Liver (tissue), 9 donors: ENCODE results near the gene DSCAML1. TPM values are rescaled to one million over a fixed set of nuclear protein-coding genes. Genes with fewer than 3 reads are reported as not detected.
A peak's percentile ranks its signal among the peaks of the same experiment; 100 is the strongest.
"Not testable (repeated sequence)": the region's sequence is repeated elsewhere in the genome, so short reads cannot be mapped to it uniquely, and the experiment has no call there.

Experiments used
- DNase-seq: peaks from one replicate; pipeline ENCODE4 v3.0.0-alpha.2; 2017; ENCODE audit warnings: low spot score
- H3K27ac ChIP-seq, 2 donors: one replicate each; pipeline ENCODE4 v1.7.0; 2013; ENCODE audit warnings: inconsistent platforms in 2 of 2, low read length in 2 of 2, control low read depth in 1 of 2, low read depth in 1 of 2, mild to moderate bottlenecking in 1 of 2
- H3K27me3 ChIP-seq, 4 donors: one replicate each; pipeline versions ENCODE4 v1.6.1 to v1.7.0; 2013; ENCODE audit warnings: low read length in 3 of 4, inconsistent platforms in 1 of 4, mild to moderate bottlenecking in 1 of 4, moderate library complexity in 1 of 4; ENCODE audit not compliant: control insufficient read depth in 4 of 4, insufficient read depth in 4 of 4
- H3K36me3 ChIP-seq, 4 donors: one replicate each; pipeline versions ENCODE4 v1.6.1 to v1.7.0; 2013; ENCODE audit warnings: low read length in 3 of 4, mild to moderate bottlenecking in 3 of 4, low read depth in 1 of 4, moderate library complexity in 1 of 4; ENCODE audit not compliant: control insufficient read depth in 4 of 4, insufficient read depth in 3 of 4
- H3K4me1 ChIP-seq, 4 donors: one replicate each; pipeline versions ENCODE4 v1.6.1 to v1.7.0; 2013; ENCODE audit warnings: low read length in 3 of 4, mild to moderate bottlenecking in 3 of 4, moderate library complexity in 1 of 4; ENCODE audit not compliant: control insufficient read depth in 4 of 4, insufficient read depth in 4 of 4
- H3K4me3 ChIP-seq, 3 donors: one replicate each; pipeline versions ENCODE4 v1.6.1 to v1.7.0; 2013; ENCODE audit warnings: low read length in 3 of 3, control low read depth in 1 of 3, low read depth in 1 of 3, mild to moderate bottlenecking in 1 of 3
- H3K9ac ChIP-seq, 2 donors: one replicate each; pipeline ENCODE4 v1.7.0; 2013; ENCODE audit warnings: low read length in 2 of 2, mild to moderate bottlenecking in 2 of 2, moderate library complexity in 2 of 2, control low read depth in 1 of 2, low read depth in 1 of 2
- H3K9me3 ChIP-seq, 4 donors: one replicate each; pipeline versions ENCODE4 v1.6.1 to v1.7.0; 2013; ENCODE audit warnings: low read length in 3 of 4; ENCODE audit not compliant: control insufficient read depth in 4 of 4
- ATF3 ChIP-seq: IDR thresholded peaks from 2 replicates; pipeline ENCODE4 v1.6.1; 2016; ENCODE audit warnings: antibody characterized with exemption
- CTCF ChIP-seq: fragments of 150-350 bp; IDR thresholded peaks from 2 replicates; pipeline ENCODE4 v1.5.1; 2017; ENCODE audit warnings: improper control_type of control experiment, low read depth, low read length; ENCODE audit not compliant: missing input control
- EGR1 ChIP-seq, 2 donors: IDR thresholded peaks; 2 replicates each; pipeline ENCODE4 v1.6.1; 2016 to 2018; ENCODE audit warnings: antibody characterized with exemption in 2 of 2, low read depth in 2 of 2
- FOXA2 ChIP-seq: IDR thresholded peaks from 2 replicates; pipeline ENCODE4 v1.6.1; 2016; ENCODE audit warnings: antibody characterized with exemption
- HNF4G ChIP-seq: IDR thresholded peaks from 2 replicates; pipeline ENCODE4 v1.6.1; 2016; ENCODE audit warnings: antibody characterized with exemption
- RAD21 ChIP-seq, 2 donors: IDR thresholded peaks; 2 replicates each; pipeline ENCODE4 v1.6.1; 2016; ENCODE audit warnings: antibody characterized with exemption in 2 of 2, mild to moderate bottlenecking in 2 of 2
- TAF1 ChIP-seq: conservative IDR thresholded peaks from 2 replicates; pipeline ENCODE4 v1.6.1; 2016; ENCODE audit warnings: antibody characterized with exemption, mild to moderate bottlenecking
- ZBTB33 ChIP-seq: IDR thresholded peaks from 2 replicates; pipeline ENCODE4 v1.6.1; 2016; ENCODE audit warnings: antibody characterized with exemption
- WGBS: extraction: QIAGEN DNeasy Blood & Tissue Kit; methylation state at CpG from one replicate; pipeline ENCODE4 v1.1.7; 2013; 5-methylcytosine and 5-hydroxymethylcytosine counted together
- polyA plus RNA-seq, 2 donors: library from polyadenylated mRNA; stranded (reverse) in 1 of 2; unstranded in 1 of 2; fragments of 200-250 nt in 1 of 2; fragments of >200 nt in 1 of 2; fragmentation: Nextera tagmentation in 1 of 2; extraction: Ambion mirVana in 1 of 2; gene quantifications; one replicate each; pipeline versions ENCODE4 v1.2.1 to v1.2.3, GENCODE V29; 2013 to 2015
- total RNA-seq, 2 donors: library from RNA; depleted of rRNA; stranded (reverse); fragments of >200 nt; gene quantifications; one replicate each; pipeline ENCODE4 v1.2.3, GENCODE V29; 2014
- TF ChIP-seq, protein P1 (sequence below): IDR thresholded peaks from 2 replicates; pipeline ENCODE4 v1.6.1; 2016; ENCODE audit warnings: antibody characterized with exemption
- donor health status: healthy.
- donor health status: healthy.
- donor health status: healthy.
- donor health status: healthy.
- donor health status: healthy.

Gene DSCAML1
- total and polyA plus RNA-seq, 4 donors, result 0.07 to 0.42 (median 0.20) TPM

DNA sequence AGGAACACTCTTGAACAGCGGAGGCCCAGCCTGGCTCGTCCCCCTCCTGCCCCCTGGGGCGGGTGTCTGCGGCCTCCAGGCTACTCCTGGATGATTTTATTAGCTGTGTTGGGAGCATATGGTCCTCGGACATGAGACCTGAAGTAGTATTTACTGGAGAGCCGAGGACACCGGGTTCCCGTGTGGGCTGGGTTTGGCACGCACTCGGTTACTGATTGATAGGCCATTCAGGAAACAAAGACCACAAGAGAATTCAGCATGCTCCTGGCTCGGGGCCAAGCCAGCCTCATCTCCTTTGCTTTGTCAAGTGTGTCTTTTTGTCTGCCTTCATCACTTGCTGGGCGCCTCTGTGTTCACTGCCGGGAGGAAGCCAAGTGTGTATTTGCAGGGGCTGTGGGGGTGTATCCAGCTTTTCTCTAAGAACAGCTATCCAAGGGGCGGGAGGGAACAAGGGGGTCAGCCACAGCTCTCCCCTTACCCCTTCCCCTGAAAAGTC, 17.8 kb upstream of the DSCAML1 start:
- no peak for TF ChIP-seq ZBTB33
- no peak for TF ChIP-seq EGR1 (IDR thresholded peaks at IDR 0.05; ENCODE audit: low read depth in 2 of 2)
- no peak for TF ChIP-seq HNF4G
- TF ChIP-seq CTCF, result no peak
- TF ChIP-seq, protein P1, sequence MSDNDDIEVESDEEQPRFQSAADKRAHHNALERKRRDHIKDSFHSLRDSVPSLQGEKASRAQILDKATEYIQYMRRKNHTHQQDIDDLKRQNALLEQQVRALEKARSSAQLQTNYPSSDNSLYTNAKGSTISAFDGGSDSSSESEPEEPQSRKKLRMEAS, result no peak
- no peak for TF ChIP-seq RAD21 (IDR thresholded peaks at IDR 0.05)
- TF ChIP-seq ATF3, result no peak
- no peak for TF ChIP-seq TAF1
- DNase-seq, result no peak
- no peaks in the 10 kb centered on the region for H3K36me3 ChIP-seq
- no peak overlapping the region for H3K9ac ChIP-seq
- no peak overlapping the region for H3K27ac ChIP-seq
- peaks cover 0 to 8% (median 3%) of the 10 kb centered on the region in 4 donors for H3K4me1 ChIP-seq
- H3K9me3 ChIP-seq, result no peaks in the 10 kb centered on the region
- no peaks in the 10 kb centered on the region for H3K27me3 ChIP-seq
- WGBS, result 50% methylated on average over 14 of the region's 14 CpGs
- H3K4me3 ChIP-seq, result no peak overlapping the region

DNA sequence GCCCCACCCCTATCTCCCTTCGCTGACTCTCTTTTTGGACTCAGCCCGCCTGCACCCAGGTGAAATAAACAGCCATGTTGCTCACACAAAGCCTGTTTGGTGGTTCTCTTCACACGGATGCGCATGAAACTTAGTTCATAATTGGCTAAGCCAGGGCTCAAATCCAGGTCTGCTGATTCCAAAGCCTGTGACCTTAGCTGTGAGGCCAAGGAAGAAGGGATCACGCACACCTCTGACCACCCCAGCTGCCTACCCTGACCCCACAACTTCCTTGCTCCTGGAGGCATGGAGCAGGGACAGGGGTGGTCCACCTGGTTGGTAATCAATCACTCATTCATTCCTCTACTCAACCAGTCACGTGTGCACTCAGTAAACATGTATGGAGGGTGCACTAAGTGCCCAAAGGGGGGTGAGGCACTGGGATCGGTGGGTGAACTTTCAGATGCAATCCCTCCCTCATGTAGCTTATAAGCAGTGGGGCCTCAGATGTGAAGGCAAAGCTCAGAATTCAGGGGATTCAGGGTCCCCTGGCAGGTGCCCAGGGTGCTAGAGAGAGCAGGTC, 17.3 kb upstream of the DSCAML1 start:
- H3K27me3 ChIP-seq, result no peaks in the 10 kb centered on the region
- TF ChIP-seq TAF1, result no peak
- peak; percentile 25 for TF ChIP-seq FOXA2
- WGBS, result 74% methylated on average over 7 of the region's 7 CpGs
- H3K4me1 ChIP-seq, result peaks cover 0 to 8% (median 3%) of the 10 kb centered on the region in 4 donors
- no peak overlapping the region for H3K9ac ChIP-seq
- no peak for DNase-seq
- no peak overlapping the region for H3K27ac ChIP-seq
- no peaks in the 10 kb centered on the region for H3K36me3 ChIP-seq
- no peak overlapping the region for H3K4me3 ChIP-seq
- no peaks in the 10 kb centered on the region for H3K9me3 ChIP-seq

GRCh38 chr11:117810056-117810451, 13.0 kb upstream of the DSCAML1 start:
- not testable (repeated sequence) for H3K4me3 ChIP-seq, H3K4me1 ChIP-seq, DNase-seq, H3K27me3 ChIP-seq, H3K36me3 ChIP-seq, H3K27ac ChIP-seq, H3K9ac ChIP-seq, H3K9me3 ChIP-seq
- WGBS, result 87% methylated on average over 12 of the region's 12 CpGs
